Fibroblast of mammary gland (primary cell): ENCODE results near the gene CXCL12.

Experiments used
- DNase-seq: peaks from one replicate; pipeline ENCODE4 v3.0.0-alpha.2; 2010; ENCODE audit warnings: low read depth
- H3K4me3 ChIP-seq: 2 replicates; pipeline ENCODE4 v1.5.1; 2011; ENCODE audit warnings: low read depth, mild to moderate bottlenecking, low read length, moderate library complexity; ENCODE audit not compliant: control insufficient read depth
- TF ChIP-seq, protein P1 (sequence below): conservative IDR thresholded peaks from 2 replicates; pipeline ENCODE4 v1.5.1; 2011; ENCODE audit warnings: low read depth, low read length, inconsistent platforms; ENCODE audit not compliant: control insufficient read depth, insufficient read depth

CXCL12 gene

DNA sequence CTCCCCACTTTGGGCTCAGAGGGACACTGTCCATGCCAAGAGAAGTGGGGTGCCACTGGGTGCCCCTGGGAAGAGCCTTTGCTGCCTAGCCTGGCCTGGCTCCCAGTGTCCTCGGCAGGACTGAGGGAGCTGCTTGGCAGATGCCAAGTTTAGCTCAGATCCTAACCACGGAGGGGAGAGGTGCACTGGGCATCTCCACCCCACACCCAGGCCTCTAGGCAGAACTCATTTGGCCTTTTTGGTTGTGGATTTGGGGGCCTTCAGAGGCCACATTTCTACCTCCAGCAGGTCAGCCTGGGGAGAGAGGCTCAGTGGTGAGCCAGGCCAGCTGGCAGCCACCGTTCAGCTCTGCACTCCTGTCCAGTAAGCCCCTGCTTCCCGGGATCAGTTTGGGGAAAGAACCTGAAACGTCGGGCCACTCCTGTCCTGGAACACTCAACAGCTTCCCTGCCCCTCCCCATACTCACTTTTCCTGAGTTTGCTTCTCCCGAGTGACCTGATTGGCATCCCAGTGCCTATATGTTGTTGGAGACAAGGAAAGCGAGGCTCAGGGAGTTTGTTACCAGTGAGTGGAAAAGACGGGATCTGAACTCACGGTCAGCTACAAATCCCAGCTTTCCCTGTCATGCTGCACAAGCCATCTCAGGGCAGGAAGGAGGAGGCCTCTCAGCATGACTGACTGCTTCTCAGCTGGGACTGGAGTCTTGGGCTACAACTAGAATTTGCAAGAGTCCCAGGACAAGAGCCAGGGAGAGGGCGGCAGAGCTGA is 11.2 kb upstream of the CXCL12 start:
- TF ChIP-seq, protein P1, sequence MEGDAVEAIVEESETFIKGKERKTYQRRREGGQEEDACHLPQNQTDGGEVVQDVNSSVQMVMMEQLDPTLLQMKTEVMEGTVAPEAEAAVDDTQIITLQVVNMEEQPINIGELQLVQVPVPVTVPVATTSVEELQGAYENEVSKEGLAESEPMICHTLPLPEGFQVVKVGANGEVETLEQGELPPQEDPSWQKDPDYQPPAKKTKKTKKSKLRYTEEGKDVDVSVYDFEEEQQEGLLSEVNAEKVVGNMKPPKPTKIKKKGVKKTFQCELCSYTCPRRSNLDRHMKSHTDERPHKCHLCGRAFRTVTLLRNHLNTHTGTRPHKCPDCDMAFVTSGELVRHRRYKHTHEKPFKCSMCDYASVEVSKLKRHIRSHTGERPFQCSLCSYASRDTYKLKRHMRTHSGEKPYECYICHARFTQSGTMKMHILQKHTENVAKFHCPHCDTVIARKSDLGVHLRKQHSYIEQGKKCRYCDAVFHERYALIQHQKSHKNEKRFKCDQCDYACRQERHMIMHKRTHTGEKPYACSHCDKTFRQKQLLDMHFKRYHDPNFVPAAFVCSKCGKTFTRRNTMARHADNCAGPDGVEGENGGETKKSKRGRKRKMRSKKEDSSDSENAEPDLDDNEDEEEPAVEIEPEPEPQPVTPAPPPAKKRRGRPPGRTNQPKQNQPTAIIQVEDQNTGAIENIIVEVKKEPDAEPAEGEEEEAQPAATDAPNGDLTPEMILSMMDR: no peak
- DNase-seq: no peak

DNA sequence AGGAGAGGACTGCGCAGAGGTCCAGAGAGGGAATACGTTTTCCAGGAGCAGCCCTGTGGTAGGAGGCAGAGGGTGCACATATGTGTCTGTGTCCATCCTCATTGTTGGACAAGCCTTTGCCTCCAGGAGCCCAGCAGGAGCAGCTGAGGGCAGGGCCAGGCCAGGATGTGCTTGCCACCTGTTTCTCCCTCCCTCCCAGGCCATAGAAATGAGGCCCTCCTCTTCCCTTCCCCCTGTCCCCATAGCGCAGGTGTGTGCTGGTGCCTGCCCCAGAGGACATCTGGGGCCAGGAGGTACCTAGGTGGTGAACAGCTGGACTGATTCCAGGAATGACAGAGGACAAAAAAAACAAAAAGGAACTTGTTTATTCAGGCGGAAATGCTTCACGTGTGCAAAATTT is 10.5 kb upstream of the CXCL12 start:
- no peak overlapping the region for H3K4me3 ChIP-seq
- no peak for DNase-seq
- TF ChIP-seq, protein P1: no peak

More for the DNA sequence above, 11.2 kb upstream of the CXCL12 start:
- no peak overlapping the region for H3K4me3 ChIP-seq

DNA sequence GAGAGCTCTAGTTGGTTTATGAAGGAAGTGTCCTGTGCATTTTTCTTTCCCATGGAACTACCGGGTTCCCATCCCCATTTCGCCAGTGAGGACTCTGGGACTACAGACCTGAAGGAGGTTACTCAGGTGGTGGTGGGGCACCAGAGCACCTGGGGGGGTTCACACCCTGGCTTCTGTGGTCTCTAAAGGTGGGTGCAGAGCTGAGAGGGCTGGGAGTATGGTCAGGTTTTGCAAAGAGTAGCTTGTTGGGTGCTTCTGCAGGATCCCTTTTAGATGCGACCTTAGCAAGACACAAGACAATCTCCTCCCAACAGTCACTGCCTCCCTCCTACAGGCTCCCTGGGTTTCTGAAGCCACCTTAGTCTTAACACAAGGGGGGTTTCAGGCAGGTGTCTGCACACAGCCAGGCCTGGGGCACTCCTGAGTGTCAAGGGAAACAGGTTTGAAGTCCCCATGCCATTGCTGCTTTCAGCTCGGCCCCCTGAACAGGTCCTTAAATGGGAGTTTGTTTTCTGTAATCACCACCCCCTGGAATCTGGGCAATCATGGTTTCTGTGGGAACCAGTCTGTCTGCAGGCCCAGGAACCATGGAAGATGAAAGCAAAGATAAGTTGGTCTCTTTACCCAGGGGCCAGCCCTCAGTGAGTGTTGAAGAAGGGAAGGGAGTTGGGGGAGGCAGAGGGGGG is 9.9 kb upstream of the CXCL12 start:
- no peak overlapping the region for H3K4me3 ChIP-seq
- no peak for DNase-seq
- TF ChIP-seq, protein P1: no peak

DNA sequence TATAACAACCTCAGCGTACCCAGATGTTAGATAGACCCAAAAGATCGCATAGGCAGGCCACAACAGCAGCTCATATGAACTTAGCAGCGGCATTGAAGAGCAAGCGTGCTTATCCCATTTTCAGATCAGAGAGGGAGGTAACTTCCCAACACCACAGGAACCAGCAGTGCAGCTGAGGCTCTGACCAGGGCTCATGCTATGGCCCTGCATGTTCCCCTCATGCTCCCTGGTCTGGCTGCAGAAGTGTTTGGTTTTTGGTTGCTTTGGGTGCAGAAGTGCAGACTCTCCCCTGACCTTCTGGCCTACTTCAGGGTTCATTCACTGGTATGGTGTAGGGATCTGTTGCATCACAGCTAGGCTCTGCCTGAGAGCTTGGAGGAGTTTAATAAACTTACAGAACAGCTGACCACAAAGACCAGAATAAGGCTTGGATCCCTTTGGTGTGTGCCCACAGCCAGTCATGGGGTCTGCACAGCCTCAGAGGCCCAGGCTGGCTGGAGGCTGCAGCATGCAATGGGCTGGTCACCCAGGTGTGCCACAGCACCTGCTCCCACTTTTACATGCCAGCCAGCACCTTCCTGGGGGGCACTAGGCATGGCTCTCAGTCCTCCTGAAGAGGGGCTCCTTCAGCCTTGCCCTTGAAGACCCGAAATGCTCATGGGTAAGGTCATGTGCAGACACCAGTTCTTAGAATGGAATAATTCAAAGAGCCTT is 9.1 kb upstream of the CXCL12 start:
- TF ChIP-seq, protein P1: no peak
- no peak for DNase-seq
- H3K4me3 ChIP-seq: no peak overlapping the region

DNA sequence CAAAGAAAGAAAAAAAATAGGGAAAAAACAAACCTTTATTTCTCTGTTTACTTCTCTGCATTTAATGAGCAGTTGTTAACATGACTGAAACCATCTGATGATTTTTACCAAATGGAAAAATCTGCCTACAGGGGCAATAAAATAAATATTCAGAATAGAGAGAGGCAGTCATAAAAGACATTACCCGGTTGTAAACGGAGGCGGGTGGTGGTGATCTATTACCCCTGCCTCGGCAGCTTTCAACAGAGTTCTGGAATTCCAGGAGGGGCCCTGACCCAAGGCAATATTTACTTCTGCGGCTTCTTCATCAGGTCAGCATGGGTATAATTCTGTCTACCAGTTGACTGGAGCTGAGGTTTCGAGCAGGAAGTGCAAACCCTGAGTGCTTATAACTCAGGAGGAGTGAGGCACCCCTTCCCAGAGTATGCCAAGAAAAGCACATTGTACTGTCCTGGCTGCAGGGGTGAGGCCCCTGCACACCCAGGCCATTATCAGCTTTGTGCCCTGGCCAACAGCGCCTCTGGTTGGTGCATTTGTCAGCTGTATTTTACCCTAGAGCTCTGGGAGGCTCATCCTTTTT is 8.2 kb upstream of the CXCL12 start:
- H3K4me3 ChIP-seq: no peak overlapping the region
- TF ChIP-seq, protein P1: no peak
- no peak for DNase-seq

DNA sequence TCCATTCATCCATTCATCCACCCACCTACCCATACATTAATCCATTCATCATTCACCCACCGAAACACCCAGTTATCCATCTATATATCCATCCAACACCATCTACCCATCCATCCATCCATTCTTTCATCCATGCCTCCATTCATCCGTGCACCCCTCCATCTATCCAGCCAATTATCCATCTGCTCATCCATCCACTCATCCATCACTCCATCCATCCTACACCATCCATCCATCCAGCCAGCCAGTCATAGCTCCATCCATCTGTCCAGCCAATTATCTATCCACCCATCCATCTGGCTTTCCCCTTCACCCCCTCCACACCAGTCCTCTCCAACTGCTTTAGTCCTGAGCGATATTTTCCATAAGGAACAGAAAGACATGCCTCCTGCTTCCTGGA is 7.5 kb upstream of the CXCL12 start:
- no peak for DNase-seq
- TF ChIP-seq, protein P1: no peak
- H3K4me3 ChIP-seq: no peak overlapping the region
